Brain microvascular endothelial cell (primary cell): Measurements from ENCODE around the gene MOB1A.
A peak's percentile ranks its signal among the peaks of the same experiment; 100 is the strongest.

Source experiments
- DNase-seq: peaks from one replicate; pipeline ENCODE4 v3.0.0-alpha.2; 2020
- H3K27ac ChIP-seq: fragments of 250-450 bp; sonication (Bioruptor Pico); 2 replicates; pipeline ENCODE4 v1.5.1; 2020; ENCODE audit warnings: mild to moderate bottlenecking, moderate library complexity
- H3K27me3 ChIP-seq: fragments of 250-450 bp; sonication (Bioruptor Pico); replicated peaks from 2 replicates; pipeline ENCODE4 v1.5.1; 2020; ENCODE audit warnings: mild to moderate bottlenecking
- H3K36me3 ChIP-seq: fragments of 250-450 bp; sonication (Bioruptor Pico); replicated peaks from 2 replicates; pipeline ENCODE4 v1.5.1; 2020; ENCODE audit warnings: mild to moderate bottlenecking
- H3K4me3 ChIP-seq: 2 replicates; pipeline ENCODE4 v1.5.1; 2011; ENCODE audit warnings: low read depth, mild to moderate bottlenecking, control low read depth, low read length, moderate library complexity
- CTCF ChIP-seq: IDR thresholded peaks from 2 replicates; pipeline ENCODE4 v1.5.1; 2011; ENCODE audit warnings: low read depth, mild to moderate bottlenecking, moderate library complexity, low read length, control low read depth, inconsistent platforms; ENCODE audit errors: missing control alignments
- in situ Hi-C: cut with HindIII; loops from 2 replicates; pipeline ENCODE4 v1.10.0; 2017; ENCODE audit warnings: low sequenced_read_pairs, low pct_ligation_motif_present

Gene MOB1A

GRCh38 chr2:74201596-74201995, 22.9 kb upstream of the MOB1A start:
- no peak overlapping the region for H3K27ac ChIP-seq
- TF ChIP-seq CTCF = no peak
- no peaks in the 10 kb centered on the region for H3K27me3 ChIP-seq
- peaks cover 13% of the 10 kb centered on the region for H3K36me3 ChIP-seq
- in situ Hi-C loops = no loop called here
- H3K4me3 ChIP-seq = no peak overlapping the region
- DNase-seq = no peak

DNA sequence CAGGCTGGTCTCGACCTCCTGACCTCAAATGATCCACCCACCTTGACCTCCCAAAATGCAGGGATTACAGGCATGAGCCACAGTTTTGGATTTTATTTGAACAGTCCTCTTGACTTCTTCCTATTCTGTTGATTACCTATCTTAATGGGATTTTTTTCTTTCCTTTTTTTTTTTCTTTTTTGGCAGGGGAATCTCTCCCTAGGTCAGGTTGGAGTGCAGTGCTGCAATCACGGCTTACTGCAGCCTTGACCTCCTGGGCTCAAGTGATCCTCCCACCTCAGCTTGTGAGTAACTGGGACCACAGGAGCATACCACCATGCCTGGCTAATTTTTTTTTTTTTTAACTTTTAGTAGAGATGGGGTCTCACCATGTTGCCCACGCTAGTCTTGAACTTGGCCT, 22.5 kb upstream of the MOB1A start:
- no peak overlapping the region for H3K27ac ChIP-seq

DNA sequence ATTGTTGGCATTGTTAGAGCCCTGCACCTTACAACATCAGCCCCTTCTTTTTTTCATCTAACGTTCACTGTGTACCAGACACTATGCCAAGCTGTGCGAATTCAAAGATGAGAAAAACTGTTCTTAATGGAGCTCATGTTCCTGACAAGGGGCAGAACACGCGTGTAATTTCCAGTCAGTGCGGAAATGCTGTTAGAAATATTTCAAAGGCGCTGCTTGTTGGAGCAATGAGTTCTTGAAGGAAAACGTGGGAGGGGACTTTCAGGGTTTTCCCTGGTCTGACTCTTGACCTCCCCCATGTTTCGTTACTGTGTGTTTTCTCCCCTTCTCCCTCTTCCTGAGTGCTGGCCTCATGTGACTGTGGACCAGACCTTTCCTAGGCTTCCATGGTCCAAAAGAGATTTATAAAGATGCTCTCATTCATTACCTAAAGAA, 21.2 kb upstream of the MOB1A start:
- no peak for TF ChIP-seq CTCF
- in situ Hi-C loops = no loop called here
- Histone ChIP-seq H3K4me3 (peak overlapping the region; percentile 90), H3K27me3 (no peaks in the 10 kb centered on the region), H3K36me3 (peaks cover 13% of the 10 kb centered on the region), H3K27ac (peak overlapping the region; percentile 96)
- DNase-seq = no peak

More for the DNA sequence above, 22.5 kb upstream of the MOB1A start:
- in situ Hi-C loops = no loop called here
- Histone ChIP-seq H3K36me3 (peaks cover 13% of the 10 kb centered on the region), H3K27me3 (no peaks in the 10 kb centered on the region), H3K4me3 (no peak overlapping the region)
- TF ChIP-seq CTCF = no peak
- no peak for DNase-seq

DNA sequence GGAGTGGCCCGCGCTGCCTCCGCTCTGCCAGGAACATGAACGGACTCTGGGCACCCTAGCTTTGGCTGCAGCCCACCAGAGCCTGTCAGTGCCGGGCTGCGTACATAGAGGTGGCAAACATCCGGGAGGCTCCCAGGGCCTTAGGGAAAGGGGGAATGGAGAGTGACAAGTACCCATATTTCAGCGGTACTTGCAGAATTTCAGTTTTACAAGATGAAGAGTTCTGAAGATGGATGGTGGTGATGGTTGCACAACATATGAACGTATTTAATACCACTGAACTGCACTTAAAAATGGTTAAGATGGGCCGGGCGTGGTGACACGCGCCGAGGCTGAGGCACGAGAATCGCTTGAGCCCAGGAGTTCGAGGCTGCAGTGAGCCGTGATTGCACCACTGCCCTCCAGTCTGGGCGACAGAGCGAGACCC, 20.6 kb upstream of the MOB1A start:
- TF ChIP-seq CTCF = no peak
- Histone ChIP-seq H3K27me3 (no peaks in the 10 kb centered on the region), H3K36me3 (peaks cover 7% of the 10 kb centered on the region), H3K4me3 (peak overlapping the region; percentile 90), H3K27ac (peak overlapping the region; percentile 96)
- peak; percentile 11 for DNase-seq
- in situ Hi-C loops = no loop called here

- in situ Hi-C loops = no loop called here
- peak; percentile 81 for TF ChIP-seq CTCF
- Histone ChIP-seq H3K27me3 (no peaks in the 10 kb centered on the region), H3K27ac (peak within 1 kb of the TSS; percentile 96), H3K4me3 (peak within 1 kb of the TSS; percentile 90), H3K36me3 (peaks cover 4% of the 10 kb centered on the region)
- peak; percentile 99 for DNase-seq
Measured at GRCh38 chr2:74198461-74199274, 20.0 kb upstream of the MOB1A start, which contains the start of gene MTHFD2. Gene MTHFD2 (plus strand): TSS chr2:74198615. CDS start chr2:74198642, 27 bp downstream.
